HL-60/S4 treated with phorbol 12-myristate 13-acetate at 8.2 ng/mL for 4 days and 3 days (cell line): ENCODE results near the gene OR5H1.
"Not testable (repeated sequence)": the region's sequence is repeated elsewhere in the genome, so short reads cannot be mapped to it uniquely, and the experiment has no call there.

Experiments
- in situ Hi-C: fragments of 300-500 bp; cut with MboI; formaldehyde crosslinking; loops from 2 replicates; pipeline ENCODE4 v1.15.0; 2022; ENCODE audit warnings: low sequenced_read_pairs

OR5H1 gene

GRCh38 chr3:98130421-98130820, at the start of gene OR5H1:
Gene OR5H1 (plus strand): TSS chr3:98130721. CDS start chr3:98132698, 1,977 bp downstream.
- in situ Hi-C loops, result no loop called here

DNA sequence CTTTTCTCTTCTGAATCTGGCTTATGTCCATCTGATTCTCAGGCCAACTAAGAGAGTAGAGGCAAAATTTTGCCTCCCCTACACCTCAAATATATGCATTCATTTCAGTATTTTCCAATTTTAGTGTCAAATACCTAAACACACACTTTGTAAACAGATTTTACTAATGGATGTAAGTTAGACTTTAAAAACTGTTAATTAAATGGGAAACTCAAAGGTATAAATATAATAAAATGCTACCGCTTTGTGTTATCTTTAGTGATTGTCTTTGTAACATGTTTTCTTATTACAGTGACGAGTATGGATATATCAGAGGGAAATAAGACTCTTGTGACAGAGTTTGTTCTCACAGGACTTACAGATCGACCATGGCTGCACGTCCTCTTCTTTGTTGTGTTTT, 43.6 kb upstream of the OR5H1 start, which contains the start of gene OR5AC2:
Gene OR5AC2, plus strand, starts transcription at position 301 of the 400 bp plus-strand sequence. Its CDS starts 0 bp downstream, at position 301.
- in situ Hi-C loops, result no loop called here

DNA sequence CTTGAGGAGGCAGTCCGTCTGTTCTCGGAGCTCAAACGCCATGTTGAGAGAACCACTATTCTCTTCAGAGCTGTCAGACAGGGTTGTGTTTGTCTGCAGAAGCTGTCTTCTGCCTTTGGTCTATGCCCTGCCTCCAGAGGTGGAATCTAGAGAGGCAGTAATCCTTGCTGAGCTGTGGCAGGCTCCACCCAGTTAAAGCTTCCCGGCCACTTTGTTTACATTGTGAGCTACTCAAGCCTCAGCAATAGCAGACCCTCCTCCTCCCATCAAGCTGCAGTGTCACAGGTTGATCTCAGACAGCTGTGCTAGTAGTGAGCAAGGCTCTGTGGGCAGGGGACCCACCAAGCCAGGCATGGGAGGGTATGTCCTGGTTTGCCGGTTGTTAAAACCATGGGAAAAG, 34.6 kb upstream of the OR5H1 start:
- in situ Hi-C loops, result no loop called here

- in situ Hi-C loops, result no loop called here
These were observed 30.7 kb upstream of the OR5H1 start for GRCh38 chr3:98099848-98100247.

DNA sequence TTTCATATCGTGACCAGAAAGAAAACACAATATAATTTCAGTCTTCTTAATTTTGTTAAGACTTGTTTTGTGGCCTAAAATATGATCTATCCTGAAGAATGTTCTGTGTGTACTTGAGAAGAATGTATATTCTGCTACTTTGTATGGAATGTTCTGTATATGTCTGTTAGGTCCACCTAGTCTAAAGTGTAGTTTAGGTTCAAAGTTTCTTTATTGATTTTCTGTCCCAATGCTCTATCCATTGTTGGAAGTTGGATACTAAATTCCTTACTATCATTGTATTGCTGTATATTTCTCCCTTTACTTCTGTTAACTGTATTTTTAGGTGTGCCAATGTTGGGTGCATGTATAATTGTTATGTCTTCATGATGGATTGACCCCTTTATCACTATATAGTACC, 22.4 kb upstream of the OR5H1 start:
- in situ Hi-C loops, result no loop called here

GRCh38 chr3:98109807-98110549, 20.5 kb upstream of the OR5H1 start:
- in situ Hi-C loops, result no loop called here

DNA sequence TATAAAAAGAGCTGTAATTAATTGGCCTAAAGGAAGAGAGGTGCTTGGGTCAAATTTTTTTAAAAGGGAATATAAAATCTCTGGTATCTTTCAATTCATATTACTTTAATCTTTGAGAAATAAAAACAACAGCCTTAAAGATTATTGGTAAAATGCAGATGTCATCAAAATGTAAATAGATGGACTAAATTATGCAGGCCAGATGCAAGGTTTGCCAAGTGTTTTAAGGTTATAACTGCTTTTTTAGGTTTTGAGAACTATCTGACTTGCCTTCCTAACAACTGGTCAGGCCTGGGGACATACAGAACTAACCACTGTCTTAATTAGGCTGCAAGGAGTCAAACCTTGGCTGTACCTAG, 20.0 kb upstream of the OR5H1 start:
- in situ Hi-C loops, result no loop called here

DNA sequence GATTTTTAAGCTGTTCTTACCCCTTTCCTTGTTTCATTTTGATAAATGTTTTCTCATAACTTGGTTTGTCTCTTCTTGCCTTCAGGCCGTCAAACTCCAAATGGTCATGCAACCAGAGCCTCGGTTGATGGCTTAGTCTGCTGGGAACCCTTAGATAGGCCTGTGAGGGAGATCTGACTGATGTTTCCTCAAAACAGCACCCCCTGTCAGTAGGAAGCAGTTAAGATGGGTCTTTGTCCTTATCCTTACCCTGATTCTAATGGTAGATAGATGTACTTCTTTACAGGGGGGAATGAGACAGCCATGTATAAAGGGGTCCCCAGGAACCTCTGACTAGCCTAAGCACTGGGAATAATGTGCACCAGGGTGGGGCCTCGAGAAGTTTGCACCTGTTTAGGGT, 16.3 kb upstream of the OR5H1 start:
- in situ Hi-C loops, result no loop called here

DNA sequence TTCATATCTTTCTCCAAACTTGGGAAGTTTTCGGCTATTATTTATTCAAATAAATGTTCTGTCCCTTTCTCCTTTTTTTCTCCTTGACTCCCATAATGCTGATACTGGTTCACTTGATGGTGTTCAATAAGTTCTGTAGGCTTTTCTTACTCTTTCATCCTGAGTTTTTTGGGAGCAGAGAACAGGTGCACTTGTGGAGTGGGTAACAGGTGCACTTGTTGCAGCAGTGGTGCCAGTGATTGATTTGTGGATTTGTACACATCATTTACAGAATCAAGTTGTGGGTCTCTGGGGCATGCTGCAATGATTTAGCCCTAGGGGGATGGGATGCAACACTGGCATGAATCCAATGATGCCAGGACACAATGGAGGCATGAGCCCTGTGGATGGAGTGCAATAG, 14.8 kb upstream of the OR5H1 start:
- in situ Hi-C loops, result no loop called here

DNA sequence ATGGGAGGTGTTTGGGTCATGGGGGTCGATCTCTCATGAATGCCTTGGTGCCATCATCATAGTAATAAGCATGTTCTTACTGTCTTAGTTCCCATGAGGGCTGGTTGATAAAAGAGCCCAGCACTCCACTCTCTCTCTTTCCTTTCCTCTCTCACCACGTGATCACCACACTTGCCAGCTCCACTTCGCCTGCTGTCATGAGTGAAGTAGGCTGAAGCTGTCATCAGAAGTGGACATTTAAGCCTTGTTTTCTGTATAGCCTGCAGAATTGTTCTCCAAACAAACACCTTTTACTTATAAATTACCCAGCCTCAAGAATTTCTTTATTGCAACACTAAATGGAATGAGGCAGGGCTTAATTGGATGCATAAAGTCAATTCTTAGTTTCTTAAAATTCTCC, 6.1 kb downstream of the OR5H1 start:
- in situ Hi-C loops, result no loop called here

DNA sequence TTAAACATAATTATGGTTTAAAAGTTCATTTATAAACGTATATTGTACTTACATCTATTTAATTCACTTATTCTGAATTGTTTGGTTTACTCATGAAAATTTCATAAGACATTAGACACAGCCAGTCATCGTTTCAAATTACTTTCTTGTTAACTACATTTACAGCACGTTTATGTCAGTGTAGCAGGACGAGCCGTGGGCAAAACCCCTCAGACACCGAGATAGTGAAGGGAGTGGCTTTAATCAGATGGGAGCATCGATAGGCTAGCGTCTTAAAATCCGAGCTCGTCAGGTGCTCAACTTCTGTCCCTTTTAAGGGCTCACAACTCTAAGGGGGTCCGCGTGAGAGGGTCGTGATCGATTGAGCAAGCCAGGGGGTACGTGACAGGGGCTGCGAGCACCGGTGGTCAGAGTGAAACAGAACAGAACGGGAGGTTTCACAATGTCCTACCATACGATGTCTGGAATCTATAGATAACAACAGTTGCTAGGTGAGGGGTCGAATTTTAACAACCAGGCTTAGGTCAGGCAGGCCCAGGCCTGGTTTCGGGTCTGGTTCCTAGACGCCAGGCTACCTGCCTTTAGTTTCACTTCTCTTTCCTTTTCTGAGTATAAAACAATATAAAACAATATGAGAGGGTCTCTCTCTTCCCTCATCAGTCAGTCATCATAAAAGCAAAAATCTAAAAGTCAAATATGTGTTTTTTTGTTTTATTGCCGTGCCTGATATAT, 7.5 kb downstream of the OR5H1 start:
- in situ Hi-C loops, result not testable (repeated sequence)

DNA sequence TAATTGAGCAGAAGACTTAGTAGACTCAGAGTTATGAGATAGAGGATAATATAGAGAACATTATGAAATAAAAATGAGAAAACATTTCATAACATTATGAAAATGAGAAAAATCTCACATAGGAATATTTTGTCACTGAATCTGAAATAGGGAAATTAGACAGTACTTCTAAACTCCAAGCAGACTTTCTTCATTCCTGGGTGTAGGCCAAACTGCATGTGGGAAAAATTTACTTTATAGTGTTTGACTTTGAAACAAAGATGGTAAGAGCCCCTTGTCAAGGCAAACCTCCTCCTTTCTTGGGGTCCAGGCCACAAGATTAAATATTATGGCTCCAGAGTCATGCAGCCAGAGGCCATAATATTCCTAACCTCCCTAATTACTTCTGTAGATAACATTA, 10.0 kb downstream of the OR5H1 start:
- in situ Hi-C loops, result no loop called here

DNA sequence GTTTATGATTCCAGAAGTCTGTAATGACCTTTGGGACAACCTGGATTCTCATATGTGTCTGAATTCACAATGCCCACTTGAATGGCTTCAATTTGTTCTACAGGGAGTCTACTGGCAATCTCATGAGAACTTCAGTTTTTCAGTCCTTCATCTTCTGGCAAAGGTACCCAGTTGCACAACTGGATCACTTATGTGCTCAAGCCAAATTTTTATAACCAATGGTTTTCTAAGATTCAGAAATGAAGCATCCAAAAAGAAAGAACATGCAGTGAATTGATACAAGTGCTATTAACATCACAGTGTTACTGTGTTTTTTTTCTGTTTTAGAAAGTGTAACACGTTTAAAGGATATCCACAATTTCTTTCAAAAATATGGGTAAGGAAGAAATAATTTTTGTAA, 16.7 kb downstream of the OR5H1 start, which contains the start of gene OR5H14:
Gene OR5H14, plus strand, starts transcription at position 301 of the 400 bp plus-strand sequence. CDS start 1,907 bp downstream, outside the sequence.
- in situ Hi-C loops, result no loop called here

- in situ Hi-C loops, result no loop called here
These were observed 18.2 kb downstream of the OR5H1 start for GRCh38 chr3:98148751-98149150.

DNA sequence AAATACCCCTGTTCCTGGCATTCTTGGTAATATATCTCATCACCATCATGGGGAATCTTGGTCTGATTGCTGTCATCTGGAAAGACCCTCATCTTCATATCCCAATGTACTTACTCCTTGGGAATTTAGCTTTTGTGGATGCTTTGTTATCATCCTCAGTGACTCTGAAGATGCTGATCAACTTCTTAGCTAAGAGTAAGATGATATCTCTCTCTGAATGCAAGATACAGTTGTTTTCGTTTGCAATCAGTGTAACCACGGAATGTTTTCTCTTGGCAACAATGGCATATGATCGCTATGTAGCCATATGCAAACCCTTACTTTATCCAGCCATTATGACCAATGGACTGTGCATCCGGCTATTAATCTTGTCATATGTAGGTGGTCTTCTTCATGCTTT, 18.9 kb downstream of the OR5H1 start:
- in situ Hi-C loops, result not testable (repeated sequence)

- in situ Hi-C loops, result no loop called here
These were observed 20.7 kb downstream of the OR5H1 start for GRCh38 chr3:98151241-98151640.

- in situ Hi-C loops, result no loop called here
These were observed 35.9 kb downstream of the OR5H1 start, which contains the start of gene OR5H15 for GRCh38 chr3:98166396-98166795. Gene OR5H15 (plus strand): TSS chr3:98166696. CDS start chr3:98168700, 2,004 bp downstream.

DNA sequence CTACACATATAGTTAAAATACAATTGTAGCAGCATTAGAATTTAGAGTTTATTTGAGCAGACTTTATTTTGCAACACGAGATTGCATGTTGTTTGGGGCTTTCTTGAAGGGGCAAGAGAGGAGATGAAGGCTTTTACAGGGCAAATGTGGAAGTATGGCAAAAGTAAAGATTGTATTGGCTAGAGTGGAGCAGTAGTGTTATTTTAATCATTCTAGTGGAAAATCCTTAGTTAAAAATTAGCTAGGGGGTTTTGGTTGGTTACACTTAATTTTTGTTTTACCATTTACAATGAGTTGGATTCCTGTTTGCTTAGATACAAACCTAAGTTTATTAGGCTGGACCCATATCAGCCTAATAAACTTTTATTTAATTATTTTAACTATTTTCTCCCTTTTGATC, 40.5 kb downstream of the OR5H1 start:
- in situ Hi-C loops, result no loop called here

DNA sequence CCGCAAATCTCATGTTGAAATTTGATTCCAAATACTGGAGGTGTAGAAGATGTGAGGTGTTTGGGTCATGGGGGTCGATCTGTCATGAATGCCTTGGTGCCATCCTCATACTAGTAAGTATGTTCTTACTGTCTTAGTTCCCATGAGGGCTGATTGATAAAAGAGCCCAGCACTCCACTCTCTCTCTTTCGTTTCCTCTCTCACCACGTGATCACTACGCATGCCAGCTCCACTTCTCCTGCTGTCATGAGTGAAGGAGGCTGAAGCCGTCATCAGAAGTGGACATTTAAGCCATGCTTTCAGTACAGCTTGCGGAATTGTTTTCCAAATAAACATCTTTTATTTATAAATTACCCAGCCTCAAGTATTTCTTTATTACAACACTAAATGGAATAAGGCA, 42.1 kb downstream of the OR5H1 start:
- in situ Hi-C loops, result no loop called here

DNA sequence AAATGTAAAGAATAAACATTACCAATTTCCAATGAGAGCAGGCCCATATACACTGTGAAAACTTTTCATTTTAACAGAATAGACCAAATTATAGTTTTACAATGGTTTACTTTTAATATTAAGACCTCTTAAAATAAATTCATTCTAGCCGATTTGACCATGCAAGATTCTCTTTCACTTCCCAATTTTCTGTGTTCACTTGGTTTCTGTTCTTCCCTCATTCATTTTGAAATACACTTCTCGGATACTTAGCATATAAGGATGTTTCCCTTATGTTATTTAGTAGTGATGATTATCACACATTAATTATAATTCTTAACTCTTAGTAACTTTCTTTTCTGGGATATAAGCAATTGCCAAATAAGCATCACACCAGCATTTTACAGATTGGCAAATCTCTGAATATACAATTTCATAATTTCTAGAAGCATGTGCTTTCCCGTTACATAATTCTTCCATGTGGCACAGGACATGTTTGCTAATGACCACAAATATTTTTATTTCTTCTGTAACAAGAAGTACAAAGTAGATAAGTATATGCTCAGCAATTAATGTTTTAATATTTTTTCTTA, 49.9 kb downstream of the OR5H1 start:
- in situ Hi-C loops, result no loop called here

GRCh38 chr3:98182196-98182595, 51.7 kb downstream of the OR5H1 start:
- in situ Hi-C loops, result no loop called here

- in situ Hi-C loops, result no loop called here
These were observed 54.7 kb downstream of the OR5H1 start for GRCh38 chr3:98185180-98185579.
